ENCODE results near the gene TCF12. TPM values are rescaled to one million over a fixed set of nuclear protein-coding genes. Genes with fewer than 3 reads are reported as not detected.

TCF12 gene
- total RNA-seq (2022; extraction: Qiagen RNA extraction; ENCODE audit: low read depth): 32.5 to 59.6 TPM (median 43.5 TPM) in 5 replicates

DNA sequence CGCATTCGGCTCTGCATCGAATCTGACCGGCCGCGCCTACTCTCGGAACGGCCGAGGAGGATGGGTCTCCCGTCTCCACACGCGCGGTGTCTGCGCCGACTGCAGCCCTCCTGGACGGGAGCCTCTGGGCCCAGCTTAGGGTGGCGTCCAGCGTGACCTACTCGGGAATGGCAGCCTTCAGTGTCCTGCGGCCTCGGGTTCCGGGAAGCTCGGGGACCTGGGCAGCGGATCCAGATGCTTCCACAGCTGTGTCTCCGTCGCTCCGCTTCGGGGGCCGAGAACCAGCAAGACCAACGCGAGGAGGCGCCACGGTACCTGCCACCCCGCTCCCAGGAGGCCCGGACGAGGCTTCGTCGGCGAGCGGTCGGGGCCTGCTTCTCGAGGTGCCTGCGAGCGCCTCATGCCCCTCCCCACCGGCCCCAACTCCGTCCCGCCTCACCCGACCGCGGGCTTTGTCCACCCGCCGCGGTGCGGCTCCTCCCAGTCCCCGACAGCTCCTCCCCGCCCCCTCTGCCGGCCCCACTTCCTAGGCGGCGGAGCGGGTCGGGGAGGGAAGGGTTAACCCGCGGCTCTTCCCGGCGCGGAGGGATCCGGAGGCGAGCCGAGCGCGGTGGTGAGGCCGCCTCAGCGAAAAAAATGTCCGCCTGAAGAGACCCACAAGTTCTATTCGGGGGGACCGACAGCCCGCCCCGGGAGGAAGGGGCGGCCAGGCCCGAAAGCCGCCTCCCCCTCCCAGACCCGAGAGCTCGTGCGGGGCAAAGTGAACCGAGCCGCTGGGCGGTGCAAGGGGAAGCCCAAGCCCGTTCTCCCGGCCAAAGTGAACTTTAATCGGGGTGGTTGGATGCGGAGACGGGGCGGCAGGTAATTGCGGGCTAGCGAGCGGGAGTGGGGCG, at the start of gene TCF12:
Gene TCF12, plus strand, starts transcription at position 599 of the 893 bp plus-strand sequence. CDS start 1,270 bp downstream, outside the sequence.

Other genes with a start within 250 kb of the TCF12 start
- 12.5 to 16.6 TPM (median 14.1 TPM) in 5 replicates for gene ZNF280D, start 185.1 kb upstream of the TCF12 start, total RNA-seq (2022; extraction: Qiagen RNA extraction; ENCODE audit: low read depth)

Measured in A549 treated with ZK216348 at 1 μM for 4 hours (cell line).